Measurements from ENCODE around the gene MNX1.

Gene MNX1

DNA sequence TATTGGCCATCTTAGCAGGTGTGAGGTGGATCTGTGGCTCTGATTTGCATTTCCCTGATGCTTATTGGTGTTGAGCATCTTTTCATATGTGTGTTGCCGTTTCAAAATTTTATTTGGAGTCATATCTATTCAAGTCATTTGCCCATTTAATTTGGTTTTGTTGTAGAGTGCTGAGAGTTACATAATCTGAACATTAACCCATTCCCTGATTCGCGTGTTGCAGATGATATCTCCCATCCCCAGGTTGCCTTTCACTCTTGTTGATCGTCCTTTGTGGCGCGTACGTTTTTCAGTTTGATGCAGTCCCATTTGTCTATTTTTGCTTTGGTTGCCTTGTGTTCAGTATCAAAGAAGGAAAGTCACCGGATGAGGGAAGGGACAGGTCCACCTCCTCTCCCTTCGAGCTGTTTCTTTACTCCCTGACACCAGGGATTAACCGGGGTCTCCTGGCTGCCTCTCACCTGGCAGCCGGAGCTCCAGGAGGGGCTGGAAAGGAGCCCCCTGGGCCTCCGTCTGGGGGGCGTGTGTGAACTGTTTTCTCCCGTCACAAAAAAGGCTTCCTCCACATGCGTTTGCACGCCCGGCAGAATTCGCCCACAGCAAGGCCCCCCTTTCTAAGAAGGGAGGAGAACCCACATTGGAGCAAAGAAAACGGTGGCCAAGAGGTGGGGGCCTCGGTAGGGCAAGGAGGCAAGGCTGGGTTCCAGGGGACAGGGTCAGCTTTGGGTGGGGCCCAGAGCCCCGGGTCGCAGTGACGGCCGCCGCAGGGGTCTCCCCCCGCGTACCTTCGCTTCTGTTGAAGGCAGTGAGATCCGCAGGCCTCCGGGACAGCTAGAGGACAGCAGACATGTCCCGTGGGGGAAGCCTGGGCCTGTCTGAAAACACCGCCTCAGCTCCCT is 8.3 kb downstream of the MNX1 start:
- FAIRE-seq, result no peak

DNA sequence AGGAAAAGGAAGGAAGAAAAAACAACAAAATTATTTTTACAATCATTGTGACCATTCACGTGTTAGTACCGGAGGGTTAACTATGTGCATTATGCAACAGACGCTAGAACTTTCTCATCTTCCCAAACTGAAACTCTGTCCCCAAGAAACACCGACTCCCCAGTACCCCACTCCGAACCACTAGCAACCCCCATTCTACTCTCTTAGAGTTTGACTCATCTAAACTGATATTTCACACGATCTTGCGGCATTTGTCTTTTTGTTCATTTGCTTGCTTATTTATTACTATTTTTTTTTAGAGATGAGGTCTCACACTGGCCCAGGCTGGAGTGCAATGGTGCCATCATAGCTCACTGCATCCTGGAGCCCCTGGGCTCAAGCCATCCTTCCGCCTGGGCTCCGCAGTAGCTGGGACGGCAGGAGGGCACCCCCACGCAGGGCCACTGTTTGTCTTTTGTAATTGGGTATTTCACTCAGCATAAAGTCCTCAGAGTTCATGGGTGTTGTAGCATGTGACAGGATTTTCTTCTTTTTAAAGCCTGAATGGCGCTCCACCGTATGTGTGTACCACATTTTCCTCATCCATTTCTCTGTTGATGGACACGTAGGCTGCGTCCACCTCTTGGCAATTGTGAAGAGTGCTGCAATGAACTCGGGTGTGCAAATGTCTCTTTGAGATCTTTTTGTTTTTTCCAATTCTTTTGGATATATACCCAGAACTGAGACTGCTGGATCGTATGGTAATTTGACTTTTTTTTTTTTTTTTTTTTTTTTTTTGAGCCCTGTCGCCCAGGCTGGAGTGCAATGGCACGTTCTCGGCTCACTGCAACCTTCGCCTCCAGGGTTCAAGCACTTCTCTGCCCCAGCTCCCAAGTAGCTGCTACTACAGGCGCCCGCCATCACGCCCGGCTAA is 9.5 kb downstream of the MNX1 start:
- no peak for FAIRE-seq

DNA sequence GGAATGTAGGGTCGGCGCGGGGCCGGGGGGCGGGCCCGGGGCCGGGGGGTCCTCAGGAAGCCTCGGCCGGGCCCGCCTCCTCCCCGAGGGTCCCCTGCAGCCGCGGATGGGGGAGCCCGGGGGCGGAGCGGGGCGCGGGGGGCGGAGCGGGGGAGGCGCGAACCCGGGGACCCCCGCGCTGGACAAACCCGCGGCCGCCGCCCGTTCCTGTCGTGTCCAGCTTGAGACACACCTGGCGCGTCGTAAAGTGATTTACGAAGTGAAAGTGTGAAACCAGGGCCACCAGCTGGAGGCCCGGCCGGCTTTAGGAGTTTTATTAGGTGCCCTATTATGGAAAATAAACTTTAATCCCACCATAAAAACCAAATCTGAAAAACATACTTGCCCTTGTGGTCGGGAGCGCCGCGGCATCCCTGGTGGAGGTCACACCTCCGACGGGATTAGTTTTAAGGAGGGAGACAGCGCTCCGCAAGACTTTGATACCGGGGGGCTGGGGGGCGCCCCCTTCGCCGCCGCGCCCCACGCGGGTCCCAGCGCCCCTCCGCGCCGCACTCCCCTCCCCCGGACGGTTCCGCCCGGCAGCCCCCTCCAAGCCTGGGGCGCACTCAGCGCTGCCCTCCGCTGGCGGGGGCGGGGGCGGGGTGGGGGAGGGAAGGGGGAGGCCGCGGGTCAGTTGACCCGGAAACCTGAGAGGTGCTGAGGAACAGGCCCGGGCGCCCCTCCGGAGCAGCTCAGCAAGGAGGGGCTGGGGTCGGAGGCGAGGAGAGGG is 10.3 kb downstream of the MNX1 start:
- no peak for FAIRE-seq

DNA sequence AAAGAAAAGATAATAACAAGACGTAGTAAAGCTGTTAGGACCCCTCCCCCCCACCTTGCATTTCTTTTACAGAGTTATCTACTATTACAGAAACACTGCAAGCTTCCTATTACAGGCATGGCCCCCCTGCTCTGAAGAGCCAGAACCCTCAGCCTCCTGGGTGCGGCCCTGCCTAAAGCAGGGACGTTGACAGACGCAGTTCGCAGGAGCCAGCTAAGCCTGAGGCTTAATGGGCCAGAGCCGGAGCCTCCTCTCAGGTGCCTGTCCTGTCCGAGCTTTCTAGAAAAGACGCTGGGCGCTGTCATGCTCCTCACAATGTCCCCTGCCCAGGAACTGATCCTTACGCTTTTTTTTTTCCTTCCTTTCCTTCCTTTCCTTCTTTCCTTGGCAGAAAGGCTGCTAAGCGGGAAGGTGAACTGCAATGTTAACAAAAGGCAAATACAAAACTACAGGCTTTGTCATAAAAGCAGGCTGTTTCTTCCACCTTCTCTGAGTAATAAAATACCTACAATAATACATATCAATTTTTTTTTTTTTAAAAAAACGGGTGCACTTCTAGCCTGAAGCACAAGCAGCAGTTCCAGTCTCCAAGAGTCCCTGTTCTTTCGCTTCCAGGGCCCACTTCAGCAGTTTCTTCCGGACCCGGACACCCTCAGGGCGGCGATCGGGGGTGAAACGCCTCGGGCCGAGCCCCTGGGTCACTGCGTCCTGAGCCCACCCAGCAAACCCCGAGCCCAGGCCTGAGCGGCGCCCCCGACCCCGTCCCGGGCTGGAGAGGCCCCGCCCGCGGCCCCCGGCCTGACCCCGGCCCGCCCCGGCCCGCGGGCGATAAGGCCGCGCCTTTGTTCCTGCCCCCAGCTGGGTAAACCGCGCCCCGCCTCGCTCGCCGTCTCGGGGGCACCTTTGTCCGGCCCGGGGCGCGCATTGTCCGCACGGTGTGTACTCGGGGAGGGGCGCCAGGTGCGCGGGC is 11.2 kb downstream of the MNX1 start:
- FAIRE-seq, result no peak

DNA sequence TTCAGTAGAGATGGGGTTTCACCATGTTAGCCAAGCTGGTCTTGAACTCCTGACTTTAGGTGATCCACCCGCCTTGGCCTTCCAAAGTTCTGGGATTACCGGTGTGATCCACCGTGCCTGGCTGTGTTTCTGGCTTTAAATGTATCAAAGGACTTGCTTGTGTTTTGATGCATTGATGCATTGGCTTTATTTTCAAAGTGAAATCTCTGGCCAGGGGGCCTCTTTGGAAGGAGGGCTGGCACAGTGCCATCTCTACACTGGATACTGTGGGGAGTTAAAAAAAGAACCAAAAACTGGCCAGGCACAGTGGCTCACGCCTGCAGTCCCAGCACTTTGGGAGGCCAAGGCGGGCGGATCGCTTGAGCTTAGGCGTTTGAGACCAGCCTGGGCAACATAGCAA is 16.0 kb downstream of the MNX1 start:
- no peak for FAIRE-seq

DNA sequence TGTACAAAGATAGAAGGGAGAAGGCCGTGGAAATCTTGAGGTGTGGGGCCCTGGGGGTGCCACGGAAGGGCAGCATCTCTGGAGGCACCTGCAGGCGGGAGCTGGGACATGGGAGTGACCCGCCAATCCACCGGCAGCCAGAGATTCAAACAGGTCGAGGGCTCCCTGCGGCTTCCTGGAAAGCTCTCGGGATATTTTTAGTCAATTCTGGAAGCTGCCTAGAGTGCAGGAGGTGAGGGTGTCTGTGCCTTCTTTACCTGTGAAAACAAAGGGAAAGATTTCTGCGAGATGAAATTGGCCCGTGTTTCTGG is 16.6 kb downstream of the MNX1 start:
- FAIRE-seq, result no peak

DNA sequence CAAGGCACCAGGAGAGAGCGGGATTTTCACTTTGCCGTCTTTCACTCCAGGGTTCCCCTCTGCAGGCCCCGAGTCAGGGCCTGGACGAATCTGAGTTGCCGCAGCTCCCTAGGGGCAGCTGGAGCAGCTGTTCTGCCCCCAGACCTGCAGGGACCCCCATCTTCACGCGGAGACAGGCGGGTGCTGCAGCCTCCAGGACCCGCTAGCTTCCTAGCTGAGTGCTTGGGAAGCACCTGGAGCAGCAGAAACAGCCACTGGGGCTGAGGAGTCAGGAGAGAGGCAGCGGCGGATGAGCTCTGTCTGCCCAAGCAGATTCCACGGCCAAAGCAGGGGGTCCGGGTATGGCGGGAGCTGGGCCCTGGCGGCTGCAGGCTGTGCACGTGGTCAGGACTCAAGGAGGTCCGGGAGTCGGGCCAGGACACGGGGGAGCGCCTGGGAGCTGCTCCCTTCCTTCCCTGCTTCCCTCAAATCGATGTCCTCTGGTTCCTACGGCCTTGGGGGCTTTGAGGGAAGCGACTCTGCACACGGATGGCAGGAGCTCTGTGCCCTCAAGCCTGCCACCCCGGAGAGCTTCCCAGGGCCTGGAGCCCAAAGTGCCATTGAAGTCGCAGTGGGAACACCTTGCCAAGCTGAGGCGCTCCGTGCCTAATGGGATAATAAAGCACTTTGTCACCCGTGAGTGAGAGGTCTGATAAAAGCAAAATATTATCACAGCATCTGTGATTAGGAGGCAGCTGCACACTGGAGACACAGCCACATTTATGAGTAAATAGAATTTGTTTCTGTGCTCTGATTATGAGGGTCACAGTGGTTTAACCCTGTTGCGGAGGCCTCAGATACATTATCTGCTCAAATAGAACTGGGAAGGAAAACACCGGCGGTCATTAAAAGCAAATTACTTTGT is 17.2 kb downstream of the MNX1 start:
- FAIRE-seq, result no peak

DNA sequence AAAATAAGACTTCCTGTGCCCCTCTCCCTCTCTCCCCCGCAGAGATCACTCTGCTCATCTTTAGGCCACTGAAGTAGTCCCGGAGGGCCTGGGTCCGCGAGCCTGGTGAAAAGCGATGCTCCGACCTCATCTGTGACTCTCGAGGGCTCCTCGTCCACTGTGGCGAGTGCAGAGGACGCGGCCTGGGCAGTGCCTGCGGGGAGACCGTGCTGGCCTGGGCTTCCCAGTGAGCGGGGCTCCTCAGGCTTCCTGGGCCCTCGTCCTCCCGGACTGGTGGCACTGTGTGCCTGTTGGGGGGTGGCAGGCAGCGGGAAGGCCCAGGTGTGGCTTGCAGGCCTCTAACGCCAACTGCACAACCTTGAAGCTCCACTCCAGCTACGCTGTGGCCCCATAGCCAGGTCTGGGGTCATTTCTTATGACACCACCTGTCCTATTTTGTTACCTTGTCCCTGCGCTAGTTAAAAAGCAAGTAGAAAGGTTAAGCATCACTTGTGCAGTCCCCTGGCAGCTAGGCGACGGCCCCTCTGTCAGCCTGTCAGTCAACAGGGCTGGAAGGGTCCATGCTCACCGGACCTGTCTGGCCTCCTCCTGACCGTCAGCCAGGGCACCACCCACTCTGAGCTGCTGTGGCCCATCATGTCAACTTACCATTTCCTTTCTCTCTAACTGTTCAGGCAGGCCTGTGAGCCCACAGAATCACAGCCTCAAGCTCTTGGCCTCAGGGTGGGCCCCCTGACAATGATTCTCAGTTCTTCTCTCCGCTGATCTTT is 20.5 kb downstream of the MNX1 start:
- FAIRE-seq, result no peak

DNA sequence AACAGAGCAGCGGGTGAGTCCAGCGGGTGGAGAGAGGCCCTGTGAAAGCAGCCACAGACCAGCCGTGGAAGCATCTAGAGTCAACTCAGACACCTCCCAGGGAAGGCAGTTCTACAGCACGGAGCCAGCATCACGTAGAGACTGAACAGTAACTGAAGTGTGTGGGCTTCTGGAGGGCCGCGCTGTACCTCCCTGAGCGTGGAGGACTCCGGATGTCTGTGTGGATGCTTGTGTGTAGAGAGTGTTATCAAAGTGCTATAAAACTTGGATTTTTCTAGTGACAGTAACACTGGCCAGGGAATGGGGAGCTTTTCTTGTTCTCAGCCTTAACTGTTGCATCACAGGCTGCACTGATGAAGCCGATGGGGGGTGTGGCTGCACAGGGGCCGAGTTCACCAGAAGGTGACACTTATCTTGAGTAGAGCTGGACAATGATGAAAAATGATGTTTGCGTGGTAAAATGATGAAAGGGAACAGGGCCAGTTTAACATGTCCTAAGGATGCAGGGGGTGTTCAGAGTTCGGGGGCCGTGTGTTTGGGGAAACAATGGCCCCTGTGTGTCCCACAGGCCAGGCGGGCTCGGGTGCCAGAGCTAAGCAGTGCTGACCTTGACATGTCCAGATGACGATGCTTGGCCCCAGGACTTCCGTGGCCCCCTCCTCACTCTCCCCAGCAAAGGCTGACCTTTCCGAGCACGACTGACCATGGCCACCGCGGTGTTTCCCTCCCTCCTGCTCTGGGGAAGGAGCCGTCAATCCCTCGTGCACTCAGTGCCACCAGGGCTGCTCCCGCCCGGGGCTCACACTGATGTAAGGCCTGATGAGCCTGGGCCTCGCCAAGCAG is 21.9 kb downstream of the MNX1 start:
- no peak for FAIRE-seq

DNA sequence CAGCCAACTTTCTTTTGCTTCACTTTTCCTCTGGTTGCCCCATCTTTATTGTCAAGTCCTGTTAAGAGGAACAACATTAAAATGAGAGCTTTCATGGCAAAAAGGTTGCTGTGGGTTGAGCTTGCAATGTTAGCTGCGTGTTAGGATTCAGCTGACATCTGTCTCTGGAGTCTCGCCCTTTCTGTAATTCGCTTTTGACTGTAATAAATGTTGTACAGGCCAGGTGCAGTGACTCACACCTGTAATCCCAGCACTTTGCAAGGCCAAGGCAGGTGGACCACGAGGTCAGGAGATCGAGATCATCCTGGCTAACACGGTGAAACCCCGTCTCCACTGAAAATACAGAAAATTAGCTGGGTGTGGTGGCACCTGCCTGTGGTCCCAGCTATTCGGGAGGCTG is 24.1 kb downstream of the MNX1 start:
- FAIRE-seq, result no peak

DNA sequence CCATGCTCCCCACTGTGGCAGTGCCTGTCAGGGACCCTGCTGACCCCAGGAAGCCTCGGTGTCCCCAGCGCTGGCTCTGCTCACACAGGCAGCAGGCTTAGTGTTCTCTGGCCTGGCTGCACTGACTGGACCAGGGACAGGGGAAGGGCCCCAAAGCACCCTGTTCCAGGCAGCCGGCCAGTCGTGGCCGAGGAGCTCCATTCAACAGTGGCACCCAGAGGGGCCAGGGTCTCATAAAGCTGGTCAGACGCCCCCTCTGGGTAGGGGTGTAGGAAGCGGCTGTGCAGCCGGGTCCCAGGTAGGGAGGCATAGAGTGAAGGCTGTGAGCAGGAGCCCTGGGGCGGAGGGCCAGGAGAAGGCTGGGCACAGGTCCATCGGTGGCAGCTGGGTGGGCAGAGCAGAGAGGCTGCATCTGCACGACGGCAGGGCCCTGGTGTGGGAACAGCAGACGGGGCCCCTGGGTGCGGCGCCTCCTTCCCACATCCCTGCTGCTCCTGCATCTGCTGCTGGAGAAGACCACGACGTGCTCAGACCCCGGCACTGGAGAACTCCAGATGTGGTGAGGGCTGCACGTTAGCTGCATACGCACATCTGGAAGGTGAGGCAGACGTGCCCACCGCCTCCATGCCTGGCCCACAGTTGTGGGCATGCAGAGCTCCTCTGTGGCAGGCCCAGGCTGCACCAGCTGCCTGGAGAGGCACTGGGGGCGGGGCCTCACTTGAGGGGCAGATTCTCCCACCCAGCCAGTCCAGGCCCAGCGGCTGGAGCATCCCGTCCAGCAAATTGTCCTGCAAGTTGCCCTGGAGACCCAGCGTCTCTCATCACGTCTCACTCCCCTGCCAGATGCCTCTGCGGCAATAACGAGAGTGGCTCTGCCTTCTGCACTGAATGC is 25.1 kb downstream of the MNX1 start:
- no peak for FAIRE-seq

DNA sequence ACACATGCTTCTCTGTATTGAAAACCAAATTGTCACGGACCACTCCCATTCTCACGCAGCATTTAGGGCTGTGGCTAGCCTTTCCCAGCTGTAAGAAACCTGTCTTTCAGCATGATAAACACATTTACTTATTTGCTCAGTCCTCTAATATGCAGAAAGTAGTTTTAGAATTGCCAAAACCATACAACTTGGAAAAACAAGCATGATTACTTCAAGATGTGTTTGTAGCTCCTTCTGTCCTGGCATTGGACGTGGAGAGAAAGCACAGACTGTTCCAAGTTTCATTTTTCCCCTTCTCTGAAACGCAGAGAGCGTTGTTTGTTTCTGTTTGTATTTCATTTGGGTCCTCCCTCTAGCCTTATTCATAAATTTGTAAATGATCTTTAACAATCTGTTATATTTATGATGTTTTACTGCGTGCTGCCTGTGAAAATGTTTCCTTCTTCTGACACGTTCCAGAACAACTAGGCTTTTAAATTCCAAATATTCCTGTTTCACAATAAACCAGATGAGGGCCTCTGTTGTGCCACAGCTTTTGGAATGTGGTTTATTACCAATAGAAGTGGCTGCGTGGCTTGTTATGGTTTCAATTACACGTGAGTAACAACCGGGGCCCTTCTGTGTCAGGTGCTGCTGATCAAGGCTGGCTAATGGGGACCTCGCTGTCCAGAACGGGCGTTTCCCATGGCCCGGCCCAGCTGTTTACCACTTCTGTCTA is 26.1 kb downstream of the MNX1 start:
- FAIRE-seq, result peak; percentile 98

DNA sequence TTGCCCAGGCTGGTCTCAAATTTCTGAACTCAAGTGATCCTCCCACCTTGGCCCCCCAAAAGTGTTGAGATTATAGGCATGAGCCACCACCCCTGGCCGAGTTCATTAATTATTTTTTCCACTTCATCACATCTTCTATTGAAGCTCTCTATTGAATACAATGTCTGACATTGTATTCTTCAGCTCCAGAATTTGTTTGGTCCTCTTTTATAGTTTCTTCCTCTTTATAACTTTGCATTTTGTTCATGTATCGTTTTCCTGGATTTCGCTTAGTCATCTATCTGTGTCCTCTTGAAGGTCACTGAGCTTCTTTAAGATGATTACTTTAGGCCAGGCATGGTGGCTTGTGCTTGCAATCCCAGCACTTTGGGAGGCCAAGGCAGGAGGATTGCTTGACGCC is 30.8 kb downstream of the MNX1 start:
- FAIRE-seq, result no peak

DNA sequence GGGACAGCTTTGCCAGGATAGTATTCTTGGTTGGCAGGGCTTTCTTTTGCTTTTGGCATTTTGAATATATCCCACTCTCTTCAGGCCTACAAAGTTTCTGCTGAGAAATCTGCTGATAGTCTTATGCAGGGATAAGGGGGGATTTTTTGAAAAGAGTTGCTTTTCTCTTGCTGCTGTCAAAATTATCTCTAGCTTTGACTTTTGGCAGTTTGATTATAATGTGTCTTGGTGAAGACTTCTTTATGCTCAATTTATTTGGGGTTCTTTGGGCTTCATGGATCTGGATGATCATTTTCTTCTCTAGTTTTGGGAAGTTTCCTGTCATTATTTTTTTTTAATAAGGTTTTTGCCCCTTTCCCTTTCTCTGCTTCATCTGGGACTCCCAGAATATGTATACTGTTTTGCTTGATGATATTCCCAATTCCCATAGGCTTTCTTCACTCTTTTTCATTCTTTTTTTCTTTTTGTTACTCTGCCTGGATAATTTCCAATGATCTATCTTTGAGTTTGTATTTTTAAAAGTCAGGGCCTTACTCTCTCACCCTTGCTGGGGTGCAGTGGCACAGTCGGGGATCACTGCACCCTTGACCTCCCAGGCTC is 31.4 kb downstream of the MNX1 start:
- no peak for FAIRE-seq

DNA sequence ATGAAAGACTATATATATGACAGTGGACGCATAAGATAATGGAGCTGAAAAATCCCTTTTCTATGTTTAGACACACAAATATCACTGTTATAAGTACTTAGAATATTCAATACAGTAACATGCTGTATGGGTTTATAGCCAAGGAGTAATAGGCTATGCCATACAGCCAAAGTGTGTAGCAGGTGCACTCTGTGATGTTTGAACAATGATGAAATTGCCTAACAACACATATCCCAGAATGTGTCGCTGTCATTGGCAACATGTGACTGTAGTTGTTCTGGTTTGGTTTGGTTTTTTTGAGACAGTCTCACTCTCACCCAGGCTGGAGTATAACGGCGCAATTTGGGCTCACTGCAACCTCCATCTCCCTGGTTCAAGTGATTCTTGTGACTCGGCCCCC is 34.8 kb downstream of the MNX1 start:
- FAIRE-seq, result no peak

DNA sequence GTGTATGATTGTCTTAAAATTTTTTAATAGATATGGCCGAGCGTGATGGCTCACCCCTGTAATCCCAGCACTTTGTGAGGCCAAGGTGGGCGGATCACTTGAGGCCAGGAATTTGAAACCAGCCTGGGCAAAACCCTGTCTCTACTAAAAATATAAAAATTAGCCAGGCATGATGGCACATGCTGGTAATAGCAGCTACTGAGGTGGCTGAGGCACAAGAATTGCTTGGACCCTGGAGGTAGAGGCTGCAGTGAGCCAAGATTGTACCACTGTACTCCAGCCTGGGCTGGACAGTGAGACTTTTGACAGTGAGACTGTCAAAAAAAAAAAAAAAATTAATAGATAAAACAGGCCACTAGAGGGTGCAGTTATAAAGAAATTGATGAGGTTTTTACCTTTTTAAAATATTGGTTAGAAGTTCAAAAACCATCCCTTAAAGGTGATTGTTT is 40.5 kb downstream of the MNX1 start:
- no peak for FAIRE-seq

DNA sequence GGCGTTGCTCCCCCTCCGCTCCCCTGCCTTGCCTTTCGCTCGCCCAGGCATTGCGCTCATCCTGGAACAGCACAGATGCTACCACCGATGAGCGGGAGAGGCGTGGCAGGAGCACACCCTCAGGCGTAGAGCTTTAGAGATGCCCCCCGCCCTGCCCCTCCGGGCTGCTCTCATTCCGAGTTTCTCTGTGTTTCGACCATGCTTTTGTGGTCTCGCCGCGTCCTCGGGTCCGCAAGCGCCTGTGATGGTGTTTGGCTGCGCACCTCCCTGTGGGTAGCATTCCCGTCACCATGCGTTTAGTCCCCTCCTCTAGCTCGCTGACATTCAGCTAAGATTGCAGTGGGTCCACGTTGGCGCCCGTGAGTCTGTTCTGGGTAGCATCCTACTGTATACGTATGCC is 42.3 kb downstream of the MNX1 start:
- FAIRE-seq, result no peak
